Measurements from ENCODE around the gene ETS2. TPM values are rescaled to one million over a fixed set of nuclear protein-coding genes. Genes with fewer than 3 reads are reported as not detected.

Gene ETS2
- polyA plus RNA-seq, 1 donor (not counting 4 experiments of a cell fraction or from before 2014, with no cell fraction given) = 58.5 TPM

- Histone ChIP-seq H3K4me1 (ENCODE audit: control insufficient read depth, extremely low read depth, insufficient read depth, low read length) (peaks cover 36% of the 10 kb centered on the region), H3K9ac (ENCODE audit: control insufficient read depth, extremely low read depth, insufficient read depth, low read length) (no peak overlapping the region), H4K20me1 (ENCODE audit: control insufficient read depth, extremely low read depth, insufficient read depth, low read length) (no peaks in the 10 kb centered on the region), H3K9me3 (ENCODE audit: control insufficient read depth, low read depth, low read length) (no peaks in the 10 kb centered on the region), H3K9me1 (ENCODE audit: control insufficient read depth, extremely low read depth, insufficient read depth, low read length) (no peaks in the 10 kb centered on the region), H2AFZ (ENCODE audit: control insufficient read depth, low read length) (no peak overlapping the region), H3K27ac (ENCODE audit: control insufficient read depth, insufficient read depth, low read length) (peak overlapping the region; percentile 45), H3K36me3 (ENCODE audit: control insufficient read depth in 2 of 2, extremely low read depth in 1 of 2, insufficient read depth in 2 of 2, low read length in 2 of 2) (no peaks in the 10 kb centered on the region), H3K27me3 (ENCODE audit: control insufficient read depth, extremely low read depth, insufficient read depth, low read length) (no peaks in the 10 kb centered on the region), H3K4me3 (ENCODE audit: control insufficient read depth in 2 of 3, extremely low read depth in 1 of 3, insufficient read depth in 2 of 3, low read depth in 1 of 3, low read length in 3 of 3) (no peak overlapping the region), H3K4me2 (ENCODE audit: control insufficient read depth, extremely low read depth, insufficient read depth, low read depth, low read length) (no peak overlapping the region), H3K79me2 (ENCODE audit: control insufficient read depth, insufficient read depth, low read length) (no peaks in the 10 kb centered on the region)
- TF ChIP-seq EZH2 (IDR thresholded peaks at IDR 0.05; ENCODE audit: low read length) (no peak), CTCF (optimal IDR thresholded peaks at IDR 0.05 in 1 of 3, IDR thresholded peaks at IDR 0.05 in 1 of 3, conservative IDR thresholded peaks at IDR 0.05 in 1 of 3; ENCODE audit: extremely low read depth in 1 of 3, insufficient read depth in 2 of 3, low read length in 3 of 3) (no peak)
- DNase-seq (ENCODE audit: low read depth, low spot score) (no peak), FAIRE-seq (no peak)
- dilution Hi-C loops (cut with MboI; ENCODE audit: extremely low pct_ligation_motif_present, low sequenced_read_pairs) = no loop called here
Measured at GRCh38 chr21:38852708-38853107, 47.0 kb downstream of the ETS2 start.

GRCh38 chr21:38853421-38853919 is 47.7 kb downstream of the ETS2 start:
- Histone ChIP-seq H3K9me1 (ENCODE audit: control insufficient read depth, extremely low read depth, insufficient read depth, low read length) (no peaks in the 10 kb centered on the region), H3K4me2 (ENCODE audit: control insufficient read depth, extremely low read depth, insufficient read depth, low read depth, low read length) (peak overlapping the region; percentile 42), H2AFZ (ENCODE audit: control insufficient read depth, low read length) (no peak overlapping the region), H3K36me3 (ENCODE audit: control insufficient read depth in 2 of 2, extremely low read depth in 1 of 2, insufficient read depth in 2 of 2, low read length in 2 of 2) (no peaks in the 10 kb centered on the region), H3K4me1 (ENCODE audit: control insufficient read depth, extremely low read depth, insufficient read depth, low read length) (peaks cover 30% of the 10 kb centered on the region), H3K9ac (ENCODE audit: control insufficient read depth, extremely low read depth, insufficient read depth, low read length) (peak overlapping the region; percentile 24), H3K79me2 (ENCODE audit: control insufficient read depth, insufficient read depth, low read length) (no peaks in the 10 kb centered on the region), H3K27me3 (ENCODE audit: control insufficient read depth, extremely low read depth, insufficient read depth, low read length) (no peaks in the 10 kb centered on the region), H3K9me3 (ENCODE audit: control insufficient read depth, low read depth, low read length) (no peaks in the 10 kb centered on the region), H3K4me3 (ENCODE audit: control insufficient read depth in 2 of 3, extremely low read depth in 1 of 3, insufficient read depth in 2 of 3, low read depth in 1 of 3, low read length in 3 of 3) (no peak overlapping the region), H4K20me1 (ENCODE audit: control insufficient read depth, extremely low read depth, insufficient read depth, low read length) (no peaks in the 10 kb centered on the region), H3K27ac (ENCODE audit: control insufficient read depth, insufficient read depth, low read length) (peak overlapping the region; percentile 45)
- dilution Hi-C loops (cut with MboI; ENCODE audit: extremely low pct_ligation_motif_present, low sequenced_read_pairs) = no loop called here
- FAIRE-seq (peak; percentile 78), DNase-seq (ENCODE audit: low read depth, low spot score) (peak; percentile 89)
- TF ChIP-seq EZH2 (IDR thresholded peaks at IDR 0.05; ENCODE audit: low read length) = no peak
- TF ChIP-seq CTCF (optimal IDR thresholded peaks at IDR 0.05 in 1 of 3, IDR thresholded peaks at IDR 0.05 in 1 of 3, conservative IDR thresholded peaks at IDR 0.05 in 1 of 3; ENCODE audit: extremely low read depth in 1 of 3, insufficient read depth in 2 of 3, low read length in 3 of 3) = no peak
